HT-29 (cell line): ENCODE measurements around the gene ANAPC16. TPM values are rescaled to one million over a fixed set of nuclear protein-coding genes. Genes with fewer than 3 reads are reported as not detected.
"Not testable (repeated sequence)": the region's sequence is repeated elsewhere in the genome, so short reads cannot be mapped to it uniquely, and the experiment has no call there.

Source experiments
- DNase-seq: peaks from one replicate; pipeline ENCODE4 v3.0.0-alpha.2; 2015; ENCODE audit warnings: low spot score
- total RNA-seq: library from RNA; depleted of rRNA; stranded (reverse); fragments of >200 nt; shearing (Covaris generic); gene quantifications from 2 replicates; pipeline ENCODE4 v1.2.3, GENCODE V29; 2014; rRNA removed

ANAPC16 gene
- total RNA-seq = 38.9 and 45.8 TPM in 2 replicates

GRCh38 chr10:72215611-72216549, at the start of gene ANAPC16, which contains the start of gene ASCC1:
Gene ANAPC16 (plus strand): TSS chr10:72216012. CDS start chr10:72223915, 7,903 bp downstream.
Gene ASCC1 (minus strand): TSS chr10:72216276. CDS start chr10:72213298, 2,978 bp downstream.
- DNase-seq = peak; percentile 95

DNA sequence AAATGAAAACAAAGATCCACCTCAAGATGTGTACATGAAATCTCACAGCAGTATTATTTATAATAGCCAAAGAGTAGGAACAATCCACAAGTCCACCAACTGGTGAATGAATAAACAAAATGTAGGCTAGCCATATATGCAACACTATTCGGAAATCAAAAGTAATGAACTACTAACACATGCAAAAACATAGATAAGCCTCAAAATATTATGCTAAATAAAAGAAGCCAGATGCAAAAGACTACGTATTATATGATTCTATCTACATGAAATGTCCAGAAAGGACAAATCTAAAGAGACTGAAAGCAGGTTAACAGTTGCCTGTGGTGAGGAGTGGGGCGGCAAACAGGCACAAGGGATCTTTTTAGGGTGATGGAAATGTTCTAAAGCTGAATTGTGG, 48.7 kb upstream of the ANAPC16 start:
- DNase-seq = no peak

- peak; percentile 89 for DNase-seq
Observed at GRCh38 chr10:72170263-72170662, 45.5 kb upstream of the ANAPC16 start.

GRCh38 chr10:72170733-72171132, 45.1 kb upstream of the ANAPC16 start:
- no peak for DNase-seq

DNA sequence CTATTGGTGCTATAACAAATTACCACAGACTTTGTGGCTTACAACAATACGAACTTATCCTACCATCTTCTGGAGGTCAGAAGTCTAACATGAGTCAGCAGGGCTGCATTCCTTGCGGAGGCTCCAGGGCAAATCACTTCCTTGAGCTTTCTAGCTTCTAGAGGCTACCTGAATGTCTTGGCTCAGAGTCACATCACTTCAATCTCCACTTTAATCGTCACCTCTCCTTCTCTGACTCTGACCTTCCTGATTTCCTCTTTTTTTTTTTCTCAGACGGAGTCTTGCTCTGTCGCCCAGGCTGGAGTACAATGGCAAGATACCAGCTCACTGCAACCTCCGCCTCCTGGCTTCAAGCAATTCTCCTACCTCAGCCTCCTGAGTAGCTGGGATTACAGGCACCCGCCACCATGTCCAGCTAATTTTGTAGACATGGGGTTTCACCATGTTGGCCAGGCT, 44.6 kb upstream of the ANAPC16 start:
- DNase-seq = peak; percentile 88

DNA sequence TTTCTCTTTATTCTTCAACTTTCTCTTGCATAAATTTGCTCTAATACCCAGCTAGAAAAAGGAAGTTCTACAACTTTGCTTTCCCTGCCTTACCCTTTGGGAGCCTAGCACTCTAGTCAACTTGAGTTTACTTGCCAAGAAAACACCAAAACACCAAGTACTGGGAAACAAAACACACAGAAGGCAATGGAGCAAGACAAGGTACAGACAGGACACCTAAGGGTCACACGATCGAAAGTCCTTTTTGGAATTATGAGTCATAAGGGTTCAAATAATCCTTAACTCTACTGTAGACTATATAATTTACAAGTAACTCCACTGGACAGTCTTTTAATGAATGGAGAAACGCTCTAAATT, 42.6 kb upstream of the ANAPC16 start:
- DNase-seq = no peak

DNA sequence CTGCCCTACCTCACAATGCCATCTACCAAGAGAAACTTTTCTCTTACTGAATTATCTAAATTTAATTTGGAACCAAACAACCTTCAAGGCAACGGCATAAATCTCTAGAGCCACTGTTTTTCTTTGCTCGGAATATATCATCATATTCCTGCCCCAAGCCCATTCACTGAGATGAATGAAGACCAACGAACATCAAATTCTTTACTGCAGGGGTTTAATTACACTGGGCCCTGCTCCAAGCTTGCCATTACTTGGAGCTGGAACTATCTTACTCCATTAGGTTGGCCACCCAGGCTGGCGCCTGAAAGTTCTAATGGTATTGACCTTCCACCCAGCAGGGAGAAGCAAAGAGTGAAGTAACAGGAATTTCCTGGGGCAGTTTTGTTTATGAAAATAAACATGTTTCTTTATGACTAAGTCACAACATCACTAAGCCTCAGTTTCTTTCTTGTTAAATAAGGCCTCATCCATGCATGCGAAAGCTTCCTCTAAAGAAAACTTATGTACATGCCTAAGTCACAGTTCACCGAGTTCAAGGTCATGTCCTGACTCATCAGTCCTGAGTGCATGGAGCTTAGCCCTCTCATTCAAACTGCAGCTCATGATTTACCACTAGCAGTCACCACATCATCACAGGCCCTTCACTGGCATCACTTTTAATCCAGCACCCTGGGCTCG, 42.1 kb upstream of the ANAPC16 start:
- DNase-seq = no peak

GRCh38 chr10:72174297-72174662, 41.5 kb upstream of the ANAPC16 start:
- no peak for DNase-seq

- no peak for DNase-seq
Observed at GRCh38 chr10:72175149-72175548, 40.7 kb upstream of the ANAPC16 start.

GRCh38 chr10:72176701-72177100, 39.1 kb upstream of the ANAPC16 start:
- no peak for DNase-seq

DNA sequence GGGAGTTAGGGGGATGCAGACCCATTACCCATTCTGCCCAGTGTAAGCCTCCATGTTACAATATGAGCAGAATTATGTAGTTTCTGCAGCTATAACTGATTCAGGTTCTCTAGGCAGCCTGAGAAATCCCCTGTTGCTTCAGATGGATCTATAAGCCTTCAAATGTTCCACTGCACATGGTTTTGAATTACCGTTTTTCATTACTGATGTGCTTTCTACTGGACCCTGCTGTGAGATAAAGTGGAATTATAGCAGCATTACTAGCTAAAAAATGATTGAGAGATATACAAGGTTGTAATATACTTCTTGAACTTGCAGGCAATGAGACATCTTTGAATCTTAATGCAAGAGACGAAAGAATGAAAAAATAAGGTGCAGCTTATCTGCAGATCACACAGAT, 38.4 kb upstream of the ANAPC16 start:
- no peak for DNase-seq

- no peak for DNase-seq
Observed at GRCh38 chr10:72184156-72184555, 31.7 kb upstream of the ANAPC16 start.

DNA sequence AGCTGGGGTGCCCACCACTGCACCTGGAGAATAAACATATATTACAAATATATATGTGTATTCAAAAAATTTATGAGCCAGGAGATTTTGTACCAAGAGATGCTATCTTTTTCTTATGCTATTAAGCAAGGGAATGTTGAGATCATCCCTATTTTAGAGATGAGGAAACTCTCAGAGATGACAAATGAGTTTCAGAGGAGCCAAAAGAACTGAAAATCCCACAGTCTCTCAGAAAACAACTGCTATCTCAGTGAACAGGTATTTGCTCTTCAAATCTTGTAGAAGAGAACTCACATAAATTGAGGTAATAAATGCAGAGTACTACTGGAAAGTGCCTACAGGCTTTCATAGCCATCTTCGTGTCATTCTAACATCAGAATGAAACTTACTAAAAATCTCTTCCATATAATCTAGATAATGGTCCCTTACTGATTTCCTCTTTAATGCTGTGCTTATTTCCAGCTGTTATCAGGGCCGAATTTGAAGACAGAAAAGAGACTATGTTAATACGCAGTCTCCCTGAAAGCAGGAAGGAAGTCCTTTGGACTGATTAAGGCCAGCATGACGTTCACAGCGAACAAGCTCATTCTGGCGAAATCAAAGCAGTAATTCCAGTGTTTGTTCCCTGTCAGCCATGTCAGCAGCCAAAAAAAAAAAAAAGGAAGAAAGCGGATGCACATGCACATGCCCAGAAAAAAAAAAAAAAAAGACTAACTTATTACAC, 29.4 kb upstream of the ANAPC16 start:
- no peak for DNase-seq

DNA sequence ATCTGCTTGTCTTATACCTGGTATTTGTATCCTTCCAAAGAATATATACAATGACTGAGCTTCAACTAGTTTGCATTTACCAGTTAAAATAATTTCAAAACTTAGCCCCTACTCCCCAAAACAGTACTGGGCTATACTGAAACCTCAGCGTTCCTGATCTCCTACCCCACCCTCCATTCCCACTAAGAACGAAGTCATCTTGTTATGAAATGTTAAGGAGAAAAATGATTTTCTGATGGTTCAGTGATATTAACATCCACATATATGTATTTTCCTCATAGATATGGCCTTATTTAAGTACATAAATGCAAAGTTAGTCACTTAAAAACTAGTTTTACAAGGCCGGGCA, 28.9 kb upstream of the ANAPC16 start:
- no peak for DNase-seq

GRCh38 chr10:72194949-72195348, 20.9 kb upstream of the ANAPC16 start:
- no peak for DNase-seq

- DNase-seq = no peak
Observed at GRCh38 chr10:72200883-72201282, 14.9 kb upstream of the ANAPC16 start.

GRCh38 chr10:72201293-72201692, 14.5 kb upstream of the ANAPC16 start:
- DNase-seq = no peak

DNA sequence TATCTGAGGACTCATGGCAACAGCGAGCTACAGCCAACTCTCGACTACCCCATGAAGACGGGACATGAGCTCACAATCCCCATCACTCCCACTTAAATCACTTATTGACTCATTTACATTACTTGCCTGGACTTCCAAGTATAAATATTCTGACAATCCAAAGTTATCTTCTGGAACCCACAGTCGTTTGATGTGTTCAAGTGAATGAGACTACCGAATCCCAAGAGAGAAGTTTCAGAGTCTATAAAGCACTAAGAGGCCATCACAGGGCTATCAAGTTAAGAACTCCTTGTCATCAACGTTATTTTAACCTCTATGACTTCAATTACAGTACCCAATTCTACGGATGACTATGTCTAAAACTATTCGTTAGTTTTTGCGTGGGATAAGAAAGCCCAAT, 11.5 kb upstream of the ANAPC16 start:
- no peak for DNase-seq

- DNase-seq = no peak
Observed at GRCh38 chr10:72204724-72205123, 11.1 kb upstream of the ANAPC16 start.

DNA sequence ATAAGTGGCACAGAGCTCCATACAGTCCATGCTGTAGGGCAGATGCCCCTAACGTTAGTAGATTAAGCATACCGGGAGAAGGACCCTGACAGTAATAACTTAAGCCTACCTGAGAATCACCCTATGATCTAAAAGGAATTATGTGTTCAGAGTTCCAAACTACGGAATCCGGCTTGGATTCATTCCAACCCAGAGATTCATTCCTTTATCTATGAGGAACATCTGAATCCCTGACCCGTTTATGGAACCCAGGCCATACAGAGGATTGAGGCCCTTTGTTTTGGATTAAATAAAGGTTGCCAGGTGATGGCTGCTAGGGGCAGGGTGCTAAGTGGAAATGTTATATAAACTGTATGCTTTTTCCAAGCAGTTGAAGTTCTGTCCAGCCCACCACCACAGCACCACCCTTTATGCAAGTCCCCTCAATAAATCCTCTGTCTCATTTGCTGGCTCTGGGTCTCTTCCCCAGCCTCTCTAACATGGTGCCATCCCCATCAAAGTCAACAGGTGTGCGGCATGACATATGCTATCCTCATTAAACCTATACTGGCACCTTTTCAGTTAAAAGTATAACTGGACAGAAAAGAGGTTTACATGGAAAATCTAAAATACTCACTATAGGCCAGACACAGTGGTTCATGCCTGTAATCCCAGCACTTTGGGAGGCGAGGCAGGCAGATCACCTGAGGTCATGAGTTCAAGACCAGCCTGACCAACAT, 9.1 kb upstream of the ANAPC16 start:
- DNase-seq = no peak

DNA sequence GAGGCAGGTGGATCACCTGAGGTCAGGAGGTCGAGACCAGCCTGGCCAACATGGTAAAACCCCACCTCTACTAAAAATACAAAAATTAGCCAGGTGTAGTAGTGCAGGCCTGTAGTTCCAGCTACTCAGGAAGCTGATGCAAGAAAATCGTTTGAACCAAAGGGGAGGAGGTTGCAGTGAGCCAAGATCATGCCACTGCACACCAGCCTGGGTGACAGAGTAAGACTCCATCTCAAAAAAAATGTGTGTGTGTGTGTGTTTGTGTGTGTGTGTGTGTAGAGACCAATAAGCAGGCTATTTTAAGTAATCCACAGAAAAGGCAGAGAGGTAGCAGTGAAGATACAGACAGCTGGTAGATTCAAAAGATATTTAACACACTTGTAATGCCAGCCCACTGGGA, 7.3 kb upstream of the ANAPC16 start:
- DNase-seq = not testable (repeated sequence)
